Measurements from ENCODE around the gene CFAP69.
"Not testable (repeated sequence)": the region's sequence is repeated elsewhere in the genome, so short reads cannot be mapped to it uniquely, and the experiment has no call there.

The CFAP69 gene

DNA sequence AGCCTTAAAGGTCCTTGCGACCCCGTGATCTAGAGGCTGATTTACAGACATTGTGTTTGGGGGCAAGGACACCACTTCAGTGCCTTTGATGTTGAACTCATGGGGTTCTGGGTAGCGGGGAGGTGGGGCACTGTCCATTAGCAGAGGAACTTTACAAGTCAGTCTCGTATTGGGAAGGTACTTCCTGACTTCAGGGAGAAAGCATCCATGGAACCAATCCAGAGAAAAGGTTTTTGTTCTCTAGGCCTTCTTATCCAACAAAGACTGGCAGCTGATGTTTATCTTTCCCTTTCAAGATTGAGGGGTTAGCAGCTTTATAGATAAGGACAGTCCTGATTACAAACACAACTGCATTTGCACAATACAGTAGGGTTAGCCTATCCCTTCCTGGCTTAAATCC, 104.3 kb downstream of the CFAP69 start:
- Histone ChIP-seq H3K27me3 (ENCODE audit: insufficient read depth, low read length, poor library complexity) (no peaks in the 10 kb centered on the region), H3K79me2 (ENCODE audit: insufficient read depth, low read length) (peaks cover 72% of the 10 kb centered on the region), H4K20me1 (ENCODE audit: insufficient read depth, low read length) (peaks cover 8% of the 10 kb centered on the region; the same call in 1 of the 2 replicates), H3K9me3 (ENCODE audit: insufficient read depth, low read length, severe bottlenecking) (no peaks in the 10 kb centered on the region), H3K9ac (ENCODE audit: low read depth, low read length) (no peak overlapping the region), H3K4me3 (ENCODE audit: low read depth in 1 of 2, low read length in 2 of 2) (no peak overlapping the region), H3K4me1 (ENCODE audit: insufficient read depth, low read length) (peaks cover 29% of the 10 kb centered on the region), H3K27ac (ENCODE audit: low read length) (no peak overlapping the region), H3K4me2 (ENCODE audit: insufficient read depth, low read length) (no peak overlapping the region), H3K36me3 (ENCODE audit: insufficient read depth, low read length) (peaks cover 13% of the 10 kb centered on the region), H2AFZ (ENCODE audit: low read depth, low read length) (no peak overlapping the region)
- ATAC-seq (ENCODE audit: insufficient read depth, low read depth), result no peak
- DNase-seq, result no peak
- no peak for TF ChIP-seq EZH2 (IDR thresholded peaks at IDR 0.05; ENCODE audit: borderline replicate concordance, low read depth, low read length, severe bottlenecking)
- TF ChIP-seq, protein P1, sequence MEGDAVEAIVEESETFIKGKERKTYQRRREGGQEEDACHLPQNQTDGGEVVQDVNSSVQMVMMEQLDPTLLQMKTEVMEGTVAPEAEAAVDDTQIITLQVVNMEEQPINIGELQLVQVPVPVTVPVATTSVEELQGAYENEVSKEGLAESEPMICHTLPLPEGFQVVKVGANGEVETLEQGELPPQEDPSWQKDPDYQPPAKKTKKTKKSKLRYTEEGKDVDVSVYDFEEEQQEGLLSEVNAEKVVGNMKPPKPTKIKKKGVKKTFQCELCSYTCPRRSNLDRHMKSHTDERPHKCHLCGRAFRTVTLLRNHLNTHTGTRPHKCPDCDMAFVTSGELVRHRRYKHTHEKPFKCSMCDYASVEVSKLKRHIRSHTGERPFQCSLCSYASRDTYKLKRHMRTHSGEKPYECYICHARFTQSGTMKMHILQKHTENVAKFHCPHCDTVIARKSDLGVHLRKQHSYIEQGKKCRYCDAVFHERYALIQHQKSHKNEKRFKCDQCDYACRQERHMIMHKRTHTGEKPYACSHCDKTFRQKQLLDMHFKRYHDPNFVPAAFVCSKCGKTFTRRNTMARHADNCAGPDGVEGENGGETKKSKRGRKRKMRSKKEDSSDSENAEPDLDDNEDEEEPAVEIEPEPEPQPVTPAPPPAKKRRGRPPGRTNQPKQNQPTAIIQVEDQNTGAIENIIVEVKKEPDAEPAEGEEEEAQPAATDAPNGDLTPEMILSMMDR (IDR thresholded peaks at IDR 0.05; ENCODE audit: borderline replicate concordance, extremely low read depth, low read length, poor library complexity, severe bottlenecking), result no peak

DNA sequence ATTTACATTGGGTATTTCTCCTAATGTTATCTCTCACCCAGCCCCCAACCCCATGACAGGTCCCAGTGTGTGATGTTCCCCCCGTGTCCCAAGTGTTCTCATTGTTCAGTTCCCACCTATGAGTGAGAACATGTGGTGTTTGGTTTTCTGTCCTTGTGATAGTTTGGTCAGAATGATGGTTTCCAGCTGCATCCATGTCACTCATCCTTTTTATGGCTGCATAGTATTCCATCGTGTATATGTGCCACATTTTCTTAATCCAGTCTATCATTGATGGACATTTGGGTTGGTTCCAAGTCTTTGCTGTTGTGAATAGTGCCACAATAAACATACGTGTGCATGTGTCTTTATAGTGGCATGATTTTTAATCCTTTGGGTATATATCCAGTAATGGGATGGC, 105.1 kb downstream of the CFAP69 start:
- Histone ChIP-seq H3K4me1 (ENCODE audit: insufficient read depth, low read length) (peaks cover 29% of the 10 kb centered on the region), H3K36me3 (ENCODE audit: insufficient read depth, low read length) (peaks cover 18% of the 10 kb centered on the region), H3K79me2 (ENCODE audit: insufficient read depth, low read length) (peaks cover 73% of the 10 kb centered on the region)
- not testable (repeated sequence) for H3K4me3 ChIP-seq (ENCODE audit: low read depth in 1 of 2, low read length in 2 of 2); H3K27ac ChIP-seq (ENCODE audit: low read length); H3K9ac ChIP-seq (ENCODE audit: low read depth, low read length); H3K4me2 ChIP-seq (ENCODE audit: insufficient read depth, low read length); H2AFZ ChIP-seq (ENCODE audit: low read depth, low read length); DNase-seq; H4K20me1 ChIP-seq (ENCODE audit: insufficient read depth, low read length); ATAC-seq (ENCODE audit: insufficient read depth, low read depth); H3K9me3 ChIP-seq (ENCODE audit: insufficient read depth, low read length, severe bottlenecking); H3K27me3 ChIP-seq (ENCODE audit: insufficient read depth, low read length, poor library complexity)

DNA sequence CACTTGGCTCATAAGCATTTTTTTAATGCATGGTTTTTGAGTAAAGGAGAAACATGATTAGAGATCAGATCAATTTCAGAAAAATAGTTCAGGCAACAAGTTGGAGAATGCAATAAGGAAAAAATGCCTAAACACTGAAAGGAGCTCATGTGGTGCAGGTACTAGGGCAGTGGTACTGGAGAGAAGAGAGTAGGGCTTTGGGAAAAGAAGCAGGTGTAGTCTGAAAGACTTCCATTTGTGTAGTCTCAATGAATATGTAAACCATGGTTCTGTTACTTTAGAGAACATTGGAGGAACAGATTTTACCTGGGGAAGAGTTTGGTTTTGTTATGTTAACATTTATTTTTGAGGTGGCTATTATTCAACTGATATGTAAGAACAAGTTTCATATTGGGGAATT, 107.0 kb downstream of the CFAP69 start:
- H2AFZ ChIP-seq (ENCODE audit: low read depth, low read length), result no peak overlapping the region
- no peaks in the 10 kb centered on the region for H3K27me3 ChIP-seq (ENCODE audit: insufficient read depth, low read length, poor library complexity)
- no peak for TF ChIP-seq EZH2 (IDR thresholded peaks at IDR 0.05; ENCODE audit: borderline replicate concordance, low read depth, low read length, severe bottlenecking)
- TF ChIP-seq, protein P1 (IDR thresholded peaks at IDR 0.05; ENCODE audit: borderline replicate concordance, extremely low read depth, low read length, poor library complexity, severe bottlenecking), result no peak
- peaks cover 21% of the 10 kb centered on the region for H3K4me1 ChIP-seq (ENCODE audit: insufficient read depth, low read length)
- no peak overlapping the region for H3K9ac ChIP-seq (ENCODE audit: low read depth, low read length)
- H3K9me3 ChIP-seq (ENCODE audit: insufficient read depth, low read length, severe bottlenecking), result no peaks in the 10 kb centered on the region
- no peak overlapping the region for H3K27ac ChIP-seq (ENCODE audit: low read length)
- H3K4me2 ChIP-seq (ENCODE audit: insufficient read depth, low read length), result no peak overlapping the region
- DNase-seq (no peak), ATAC-seq (ENCODE audit: insufficient read depth, low read depth) (no peak)
- peaks cover 36% of the 10 kb centered on the region for H3K36me3 ChIP-seq (ENCODE audit: insufficient read depth, low read length)
- peaks cover 73% of the 10 kb centered on the region for H3K79me2 ChIP-seq (ENCODE audit: insufficient read depth, low read length)
- no peak overlapping the region for H3K4me3 ChIP-seq (ENCODE audit: low read depth in 1 of 2, low read length in 2 of 2)
- H4K20me1 ChIP-seq (ENCODE audit: insufficient read depth, low read length), result peaks cover 8% of the 10 kb centered on the region; the same call in 1 of the 2 replicates
